H1 (cell line): Measurements from ENCODE around the gene PIGV. TPM values are rescaled to one million over a fixed set of nuclear protein-coding genes. Genes with fewer than 3 reads are reported as not detected.
"Not testable (repeated sequence)": the region's sequence is repeated elsewhere in the genome, so short reads cannot be mapped to it uniquely, and the experiment has no call there.

Source experiments
- CTCF ChIA-PET: fragments of 300-600 bp; sonication (Branson Sonifier 250); formaldehyde crosslinking; loops from one replicate; lab custom pipeline; 2021; ENCODE audit not compliant: partially characterized antibody; lab: Charles Lee
- POLR2A ChIA-PET: fragments of 300-600 bp; sonication (Branson Sonifier 250); formaldehyde crosslinking; loops from one replicate; lab custom pipeline; 2021; ENCODE audit warnings: inconsistent platforms; ENCODE audit not compliant: partially characterized antibody; lab: Charles Lee
- DNase-seq, 2 experiments: peaks; one replicate each; pipeline versions ENCODE4 v3.0.0 to v3.0.0-alpha.2; 2010 to 2022; ENCODE audit warnings: low spot score in 2 of 2, low read depth in 1 of 2, mixed read lengths in 1 of 2
- FAIRE-seq: peaks from 2 replicates; lab custom pipeline; 2011; peaks lifted over from hg19 to GRCh38; lab: Jason Lieb, UNC
- H2AFZ ChIP-seq: 2 replicates; pipeline ENCODE4 v1.8.1; 2012; ENCODE audit warnings: low read length, inconsistent platforms
- H2AK5ac ChIP-seq: 2 replicates; pipeline ENCODE4 v1.6.1; 2013; ENCODE audit warnings: low read depth, low read length
- H2BK120ac ChIP-seq: replicated peaks from 2 replicates; pipeline ENCODE3; 2013; ENCODE audit warnings: low read depth, low read length, inconsistent platforms
- H2BK12ac ChIP-seq: 2 replicates; pipeline ENCODE4 v1.6.1; 2013; ENCODE audit warnings: low read depth, low read length
- H2BK15ac ChIP-seq: 2 replicates; pipeline ENCODE4 v1.6.1; 2013; ENCODE audit warnings: low read length
- H2BK20ac ChIP-seq: 2 replicates; pipeline ENCODE4 v1.6.1; 2013; ENCODE audit warnings: low read length
- H2BK5ac ChIP-seq: 2 replicates; pipeline ENCODE4 v1.6.1; 2013; ENCODE audit warnings: low read depth, low read length
- H3K14ac ChIP-seq: 2 replicates; pipeline ENCODE4 v1.6.1; 2013; ENCODE audit warnings: inconsistent platforms; ENCODE audit not compliant: insufficient read length
- H3K18ac ChIP-seq: 2 replicates; pipeline ENCODE4 v1.6.1; 2013; ENCODE audit warnings: low read length; ENCODE audit errors: extremely low read depth
- H3K23ac ChIP-seq: 2 replicates; pipeline ENCODE4 v1.6.1; 2013; ENCODE audit warnings: inconsistent platforms; ENCODE audit not compliant: insufficient read length
- H3K23me2 ChIP-seq: 2 replicates; pipeline ENCODE4 v1.6.1; 2013; ENCODE audit warnings: low read depth, low read length
- H3K27ac ChIP-seq: 2 replicates; pipeline ENCODE4 v1.6.1; 2011; ENCODE audit warnings: low read depth, low read length, inconsistent platforms
- H3K27me3 ChIP-seq, 4 experiments: replicated peaks in 1 of 4; 1 replicate in 1 of 4; 2 replicates in 3 of 4; pipeline versions ENCODE4 v1.6.1 to v1.8.1; 2011 to 2013; ENCODE audit warnings: low read length in 3 of 4, mild to moderate bottlenecking in 3 of 4, inconsistent platforms in 2 of 4, mixed read lengths in 2 of 4, moderate library complexity in 1 of 4; ENCODE audit not compliant: control insufficient read depth in 3 of 4, insufficient read depth in 3 of 4; ENCODE audit errors: extremely low read depth in 1 of 4
- H3K36me3 ChIP-seq, 4 experiments: 2 replicates each; pipeline versions ENCODE4 v1.6.1 to v1.8.1; 2011 to 2013; ENCODE audit warnings: mild to moderate bottlenecking in 4 of 4, low read length in 3 of 4, moderate library complexity in 2 of 4, control low read depth in 1 of 4, inconsistent platforms in 1 of 4; ENCODE audit not compliant: insufficient read depth in 4 of 4, control insufficient read depth in 2 of 4
- H3K4ac ChIP-seq: replicated peaks from 2 replicates; pipeline ENCODE3; 2013; ENCODE audit warnings: low read length, low read depth, mixed read lengths, inconsistent platforms; ENCODE audit not compliant: insufficient read length
- H3K4me1 ChIP-seq, 4 experiments: replicated peaks in 1 of 4; 1 replicate in 1 of 4; 2 replicates in 3 of 4; pipeline versions ENCODE4 v1.6.1 to v1.8.1; 2011 to 2013; ENCODE audit warnings: low read length in 3 of 4, inconsistent platforms in 2 of 4, mixed read lengths in 1 of 4; ENCODE audit not compliant: insufficient read depth in 4 of 4, control insufficient read depth in 3 of 4
- H3K4me2 ChIP-seq, 2 experiments: 2 replicates each; pipeline versions ENCODE4 v1.6.1 to v1.8.1; 2011 to 2013; ENCODE audit warnings: low read depth in 2 of 2, low read length in 2 of 2, control low read depth in 1 of 2, inconsistent platforms in 1 of 2, mild to moderate bottlenecking in 1 of 2; ENCODE audit not compliant: insufficient read depth in 1 of 2
- H3K4me3 ChIP-seq, 4 experiments: fragments of 200-600, 300-600 bp in 1 of 4; sonication (generic), shearing (Covaris generic), sonication (Bioruptor Twin) in 1 of 4; 2 replicates each; pipeline versions ENCODE4 v1.5.1 to v1.8.1; 2011 to 2016; ENCODE audit warnings: low read length in 4 of 4, low read depth in 3 of 4, control low read depth in 2 of 4, inconsistent platforms in 2 of 4, mild to moderate bottlenecking in 2 of 4, mixed read lengths in 1 of 4, moderate library complexity in 1 of 4; ENCODE audit not compliant: insufficient read depth in 2 of 4; ENCODE audit errors: extremely low read depth in 1 of 4
- H3K56ac ChIP-seq: replicated peaks from 2 replicates; pipeline ENCODE3; 2013; ENCODE audit warnings: low read depth, mild to moderate bottlenecking, mixed read lengths, low read length, inconsistent platforms; ENCODE audit not compliant: insufficient read length
- H3K79me1 ChIP-seq: 2 replicates; pipeline ENCODE4 v1.6.1; 2013; ENCODE audit warnings: low read depth, low read length, control low read depth
- H3K79me2 ChIP-seq, 2 experiments: 2 replicates each; pipeline versions ENCODE4 v1.6.1 to v1.8.1; 2012 to 2013; ENCODE audit warnings: low read length in 2 of 2, mild to moderate bottlenecking in 2 of 2, inconsistent platforms in 1 of 2; ENCODE audit not compliant: insufficient read depth in 2 of 2, control insufficient read depth in 1 of 2
- H3K9ac ChIP-seq, 4 experiments: replicated peaks in 1 of 4; 1 replicate in 1 of 4; 2 replicates in 3 of 4; pipeline versions ENCODE4 v1.6.1 to v1.8.1; 2011 to 2013; ENCODE audit warnings: low read depth in 3 of 4, low read length in 3 of 4, control low read depth in 2 of 4, mild to moderate bottlenecking in 2 of 4, moderate library complexity in 2 of 4, inconsistent platforms in 1 of 4; ENCODE audit errors: extremely low read depth in 1 of 4
- H3K9me3 ChIP-seq, 2 experiments: 2 replicates each; pipeline versions ENCODE4 v1.6.1 to v1.8.1; 2012 to 2013; ENCODE audit warnings: mild to moderate bottlenecking in 2 of 2, moderate library complexity in 2 of 2, control low read depth in 1 of 2, inconsistent platforms in 1 of 2, low read depth in 1 of 2, low read length in 1 of 2, mixed read lengths in 1 of 2; ENCODE audit not compliant: insufficient read depth in 2 of 2
- H4K20me1 ChIP-seq, 2 experiments: replicated peaks in 1 of 2; 2 replicates each; pipeline versions ENCODE3 to v1.8.1; 2011 to 2013; ENCODE audit warnings: inconsistent platforms in 2 of 2, low read length in 2 of 2, mild to moderate bottlenecking in 1 of 2; ENCODE audit not compliant: insufficient read depth in 2 of 2, control insufficient read depth in 1 of 2
- H4K5ac ChIP-seq: 2 replicates; pipeline ENCODE4 v1.6.1; 2013; ENCODE audit warnings: low read length, low read depth, mixed read lengths, inconsistent platforms; ENCODE audit not compliant: insufficient read length
- H4K8ac ChIP-seq: 2 replicates; pipeline ENCODE4 v1.8.0; 2013; ENCODE audit warnings: mild to moderate bottlenecking, moderate library complexity, low read length, inconsistent platforms; ENCODE audit not compliant: insufficient read depth; ENCODE audit errors: extremely low read depth
- H4K91ac ChIP-seq: replicated peaks from 2 replicates; pipeline ENCODE3; 2013; ENCODE audit warnings: low read length, mixed read lengths, inconsistent platforms; ENCODE audit not compliant: insufficient read length
- WGBS, 2 experiments: shearing (Covaris generic) in 1 of 2; methylation state at CpG; one replicate each; pipeline versions ENCODE4 v1.1.6 to v1.1.7; 2013 to 2015; ENCODE audit warnings: low lambda C conversion rate in 2 of 2, mixed read lengths in 2 of 2, inconsistent platforms in 1 of 2, low coverage in 1 of 2, missing lambda C conversion rate in 1 of 2; ENCODE audit not compliant: insufficient replicate concordance in 2 of 2, insufficient coverage in 1 of 2, insufficient read length in 1 of 2; ENCODE audit errors: extremely low coverage in 1 of 2, missing lambda C conversion rate in 1 of 2; 5-methylcytosine and 5-hydroxymethylcytosine counted together
- polyA plus RNA-seq, 7 experiments: library from polyadenylated mRNA; depleted of rRNA in 3 of 7; stranded (reverse) in 5 of 7; unstranded in 2 of 7; fragments of >200 nt in 5 of 7; fragments of 200-250 nt in 2 of 7; gene quantifications; 1 replicate in 5 of 7; 2 replicates in 1 of 7; 4 replicates in 1 of 7; pipeline versions ENCODE4 v1.2.1 to v1.2.3, GENCODE V29; 2011 to 2013; ENCODE audit warnings: missing spikeins in 2 of 7, mixed read lengths in 2 of 7
- small RNA-seq: library from polyadenylated mRNA; stranded (forward); fragments of <200 nt; extraction: miRNeasy Mini kit (QIAGEN cat#:217004); gene quantifications from one replicate; pipeline ENCODE3, GENCODE V24; 2013; ENCODE audit not compliant: insufficient read depth
- total RNA-seq: library from RNA; stranded (reverse); fragmentation: NEBNext Ultra II Directional; extraction: Animal tissue kit (Norgen Biotek cat#: 25700); gene quantifications from 2 replicates; pipeline ENCODE4 v1.2.1, GENCODE V29; 2021

Gene PIGV
- total and polyA plus RNA-seq, 2 of the 8 experiments (the other 6 are each of a cell fraction or from before 2014, with no cell fraction given), result 8.5 to 20.9 TPM

DNA sequence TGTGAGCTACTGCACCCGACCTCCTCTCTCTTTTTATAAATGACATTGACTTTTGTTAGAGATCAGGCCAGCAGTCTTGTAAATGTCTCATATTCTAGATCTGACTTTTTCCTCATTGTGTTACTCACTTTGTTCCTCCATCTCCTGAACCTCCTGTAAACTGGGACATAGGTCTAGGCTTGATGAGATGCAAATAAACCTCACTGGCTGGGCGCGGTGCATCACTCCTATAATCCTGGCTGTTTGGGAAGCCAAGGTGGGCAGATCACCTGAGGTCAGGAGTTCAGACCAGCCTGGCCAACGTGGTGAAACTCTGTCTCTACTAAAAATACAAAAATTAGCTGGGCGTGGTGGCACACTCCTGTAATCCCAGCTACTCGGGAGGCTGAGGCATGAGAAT is 60.1 kb downstream of the PIGV start:
- H3K4ac ChIP-seq, H3K79me1 ChIP-seq, H3K9ac ChIP-seq, H4K5ac ChIP-seq, H3K56ac ChIP-seq, H3K18ac ChIP-seq, H3K4me3 ChIP-seq, H3K27me3 ChIP-seq, H2AFZ ChIP-seq, H3K79me2 ChIP-seq, H3K4me2 ChIP-seq, H4K20me1 ChIP-seq, H2BK120ac ChIP-seq, H2AK5ac ChIP-seq, H2BK12ac ChIP-seq, H3K27ac ChIP-seq, H4K8ac ChIP-seq, H2BK20ac ChIP-seq, POLR2A ChIA-PET, H3K23ac ChIP-seq, H4K91ac ChIP-seq, DNase-seq, FAIRE-seq, H3K23me2 ChIP-seq, H2BK5ac ChIP-seq, H2BK15ac ChIP-seq, H3K4me1 ChIP-seq, H3K9me3 ChIP-seq, H3K14ac ChIP-seq: not testable (repeated sequence)
- CTCF ChIA-PET, result interaction anchor here (1.2 to 4.6 kb wide), 6 partner anchors 12 to 171 kb away, joined by 3 to 57 read pairs (median 18); no protein-coding TSS in a partner anchor
- peaks cover 0 to 25% (median 15%) of the 10 kb centered on the region in 4 experiments; a peak in 5 of 8 replicates for H3K36me3 ChIP-seq
- WGBS, 2 experiments, result 87% methylated on average over 6 of the region's 6 CpGs; no CpG with 5 or more reads in 1 of the 2 experiments

Small RNAs within 50 kb of the gene (small RNA-seq; reads per million reads assigned to genes)
- gene RN7SL165P, result not detected

Other genes with a start within 250 kb of the PIGV start
- 103 and 105 TPM in 2 replicates for gene ARID1A, start 91.9 kb upstream of the PIGV start, total RNA-seq
- gene ARID1A, start 91.9 kb upstream of the PIGV start, polyA plus RNA-seq (2011; rRNA removed), result 52.1 and 86.7 TPM in 2 replicates
- 29.2 and 29.7 TPM in 2 replicates for gene ZDHHC18, start 38.7 kb downstream of the PIGV start, total RNA-seq
- 49.8 and 61.3 TPM in 2 replicates for gene ZDHHC18, start 38.7 kb downstream of the PIGV start, polyA plus RNA-seq (2011; rRNA removed)
- 3.9 and 4.0 TPM in 2 replicates for gene SFN, start 75.2 kb downstream of the PIGV start, total RNA-seq
- 3.3 and 4.2 TPM in 2 replicates for gene SFN, start 75.2 kb downstream of the PIGV start, polyA plus RNA-seq (2011; rRNA removed)
- 29.6 and 36.8 TPM in 2 replicates for gene GPN2, start 102.3 kb downstream of the PIGV start, total RNA-seq
- gene GPN2, start 102.3 kb downstream of the PIGV start, polyA plus RNA-seq (2011; rRNA removed), result 27.3 and 34.8 TPM in 2 replicates
- 17.4 and 19.8 TPM in 2 replicates for gene GPATCH3, start 112.5 kb downstream of the PIGV start, total RNA-seq
- gene GPATCH3, start 112.5 kb downstream of the PIGV start, polyA plus RNA-seq (2011; rRNA removed), result 7.9 and 11.6 TPM in 2 replicates
- gene NR0B2, start 126.0 kb downstream of the PIGV start, total RNA-seq, result not detected in 2 replicates
- not detected in 2 replicates for gene NR0B2, start 126.0 kb downstream of the PIGV start, polyA plus RNA-seq (2011; rRNA removed)
- 131 and 134 TPM in 2 replicates for gene NUDC, start 133.8 kb downstream of the PIGV start, total RNA-seq
- 43.2 and 53.5 TPM in 2 replicates for gene NUDC, start 133.8 kb downstream of the PIGV start, polyA plus RNA-seq (2011; rRNA removed)
- 16.7 and 16.9 TPM in 2 replicates for gene KDF1, start 172.5 kb downstream of the PIGV start, total RNA-seq
- gene KDF1, start 172.5 kb downstream of the PIGV start, polyA plus RNA-seq (2011; rRNA removed), result 37.5 and 44.3 TPM in 2 replicates
- gene TRNP1, start 205.7 kb downstream of the PIGV start, total RNA-seq, result 51.6 and 51.7 TPM in 2 replicates
- 102 and 106 TPM in 2 replicates for gene TRNP1, start 205.7 kb downstream of the PIGV start, polyA plus RNA-seq (2011; rRNA removed)
- 118 and 129 TPM in 2 replicates for gene TENT5B, start 224.9 kb downstream of the PIGV start, total RNA-seq
- 119 and 188 TPM in 2 replicates for gene TENT5B, start 224.9 kb downstream of the PIGV start, polyA plus RNA-seq (2011; rRNA removed)